ENCODE measurements around the gene CAPNS1. TPM values are rescaled to one million over a fixed set of nuclear protein-coding genes. Genes with fewer than 3 reads are reported as not detected.

The CAPNS1 gene
- 865 and 885 TPM in 2 replicates for polyA plus RNA-seq (2013)

DNA sequence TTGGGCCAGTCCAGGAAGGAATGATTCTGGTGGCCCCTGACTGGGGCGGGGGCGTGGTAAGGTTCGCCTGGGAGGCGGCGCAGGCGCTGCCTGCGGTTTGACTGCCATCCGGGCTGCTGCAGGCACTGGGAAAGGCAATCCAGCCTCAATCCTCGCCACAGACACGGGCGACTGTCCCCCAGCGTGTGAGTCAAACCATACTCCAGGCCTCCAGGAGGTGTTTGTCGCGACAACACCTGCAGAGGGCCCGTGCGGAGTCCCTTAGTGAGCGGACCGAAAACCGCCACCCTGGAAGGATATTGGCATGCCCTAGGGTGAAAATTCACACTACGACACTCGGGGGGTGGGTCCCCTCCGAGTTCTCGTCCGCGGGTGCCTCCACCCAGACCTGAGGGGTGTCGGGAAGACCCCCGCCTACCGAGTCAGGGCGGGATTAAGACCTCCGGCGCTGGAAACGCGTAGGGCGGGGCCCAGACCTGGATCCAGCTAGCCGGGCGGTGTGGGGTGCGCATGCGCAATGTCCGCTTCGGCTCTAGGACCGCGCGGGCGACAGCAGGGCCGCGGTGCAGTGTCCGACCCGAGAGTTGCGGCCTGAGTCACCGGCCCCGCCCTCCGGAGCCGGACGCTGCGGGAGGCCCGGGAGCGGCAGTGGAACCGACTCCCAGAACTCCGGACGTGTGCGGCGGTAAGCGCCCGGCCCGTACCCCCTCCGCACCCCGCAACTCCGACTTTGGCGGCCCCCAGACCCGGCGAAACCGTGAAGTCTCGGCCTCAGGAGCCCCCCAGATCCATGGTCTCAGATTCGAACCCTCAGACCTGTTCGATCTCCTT, at the start of gene CAPNS1:
Gene CAPNS1 (plus strand): TSS at position 594 of the 831 bp plus-strand sequence. CDS start 946 bp downstream, outside the sequence.
- peaks cover 2% of the 10 kb centered on the region for H3K9me3 ChIP-seq (ENCODE audit: insufficient read depth, low read depth, low read length)
- H2BK5ac ChIP-seq (ENCODE audit: low read depth, low read length, poor library complexity) = peak within 1 kb of the TSS; percentile 84
- H3K27me3 ChIP-seq (ENCODE audit: insufficient read depth, low read length) = no peaks in the 10 kb centered on the region
- H2AFZ ChIP-seq (ENCODE audit: insufficient read depth, low read length, poor library complexity) = peak within 1 kb of the TSS; percentile 91
- H3K4me3 ChIP-seq (ENCODE audit: low read depth, low read length) = peak within 1 kb of the TSS; percentile 95
- H3K79me2 ChIP-seq (ENCODE audit: control insufficient read depth, insufficient read depth, low read length, poor library complexity) = peaks cover 15% of the 10 kb centered on the region
- peak within 1 kb of the TSS; percentile 99 for H3K14ac ChIP-seq (ENCODE audit: low read length)
- H2BK12ac ChIP-seq (ENCODE audit: low read length) = peak within 1 kb of the TSS; percentile 47
- no CpG with 5 or more reads among the region's 75 CpGs for WGBS (ENCODE audit: extremely low coverage, insufficient coverage, insufficient read length)
- peaks cover 20 to 23% of the 10 kb centered on the region in 2 experiments for H3K36me3 ChIP-seq (ENCODE audit: control insufficient read depth in 1 of 2, insufficient read depth in 2 of 2, low read length in 2 of 2)
- peak within 1 kb of the TSS; percentile 98 for H3K9ac ChIP-seq (ENCODE audit: low read length)
- H3K4me2 ChIP-seq (ENCODE audit: low read length) = peak within 1 kb of the TSS; percentile 90
- H3K4ac ChIP-seq (ENCODE audit: low read depth, low read length) = peak within 1 kb of the TSS; percentile 87
- peak within 1 kb of the TSS; percentile 81 for H2BK120ac ChIP-seq (ENCODE audit: insufficient read depth, low read length, poor library complexity)
- H3K18ac ChIP-seq (ENCODE audit: low read length) = peak within 1 kb of the TSS; percentile 99
- peaks cover 16% of the 10 kb centered on the region for H3K79me1 ChIP-seq (ENCODE audit: low read length)
- peak within 1 kb of the TSS; percentile 89 for H4K91ac ChIP-seq (ENCODE audit: low read depth, low read length)
- peaks cover 6% of the 10 kb centered on the region in 2 experiments for H3K4me1 ChIP-seq (ENCODE audit: control insufficient read depth in 1 of 2, insufficient read depth in 2 of 2, low read length in 2 of 2)
- H3K27ac ChIP-seq (ENCODE audit: low read depth, low read length) = peak within 1 kb of the TSS; percentile 95
- H4K12ac ChIP-seq (ENCODE audit: low read depth, low read length) = peak within 1 kb of the TSS; percentile 73
- H4K8ac ChIP-seq (ENCODE audit: low read depth, low read length) = peak within 1 kb of the TSS; percentile 88
- DNase-seq = peak; percentile 99
- H3K23ac ChIP-seq (ENCODE audit: low read length) = peak within 1 kb of the TSS; percentile 83
- H2AK5ac ChIP-seq (ENCODE audit: low read length) = peak within 1 kb of the TSS; percentile 91

DNA sequence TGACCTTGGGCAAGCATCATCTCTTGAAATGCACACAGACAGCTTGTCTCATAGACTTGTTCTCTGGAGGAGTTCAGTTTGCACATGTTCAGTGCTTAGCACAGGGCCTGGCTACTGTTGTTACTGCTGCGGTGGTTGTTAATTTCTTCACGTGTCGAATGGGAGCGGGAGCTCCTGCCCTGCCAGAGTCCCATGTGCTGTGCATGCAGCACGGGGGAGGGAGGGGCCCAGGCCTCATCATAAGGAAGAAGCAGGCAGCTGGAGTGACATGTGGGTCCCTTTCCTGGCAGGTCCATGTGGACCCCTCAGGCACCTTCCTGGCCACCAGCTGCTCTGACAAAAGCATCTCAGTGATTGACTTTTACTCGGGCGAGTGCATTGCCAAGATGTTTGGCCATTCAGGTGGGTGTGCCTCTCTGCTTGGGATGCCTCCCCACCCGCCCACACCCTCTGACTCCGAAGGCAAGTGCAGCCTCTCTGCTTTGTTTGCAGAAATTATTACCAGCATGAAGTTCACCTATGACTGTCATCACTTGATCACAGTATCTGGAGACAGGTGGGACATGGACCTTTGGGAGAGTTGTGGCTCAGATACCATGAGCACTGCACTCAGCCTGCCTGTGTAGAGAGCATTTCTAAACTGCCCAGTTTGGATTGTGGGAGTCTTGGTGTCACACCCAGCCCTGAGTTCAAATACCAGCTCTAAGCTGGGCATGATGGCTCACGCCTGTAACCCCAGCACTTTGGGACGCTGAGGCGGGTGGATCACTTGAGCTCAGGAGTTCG, 48.8 kb upstream of the CAPNS1 start:
- Histone ChIP-seq H2BK120ac (ENCODE audit: insufficient read depth, low read length, poor library complexity) (no peak overlapping the region), H4K12ac (ENCODE audit: low read depth, low read length) (no peak overlapping the region), H3K14ac (ENCODE audit: low read length) (no peak overlapping the region), H4K91ac (ENCODE audit: low read depth, low read length) (no peak overlapping the region), H3K27me3 (ENCODE audit: insufficient read depth, low read length) (no peaks in the 10 kb centered on the region), H2AK5ac (ENCODE audit: low read length) (no peak overlapping the region), H2BK12ac (ENCODE audit: low read length) (no peak overlapping the region), H3K79me2 (ENCODE audit: control insufficient read depth, insufficient read depth, low read length, poor library complexity) (no peaks in the 10 kb centered on the region), H3K4me3 (ENCODE audit: low read depth, low read length) (no peak overlapping the region), H3K4me1 (ENCODE audit: control insufficient read depth in 1 of 2, insufficient read depth in 2 of 2, low read length in 2 of 2) (no peaks in the 10 kb centered on the region), H3K36me3 (ENCODE audit: control insufficient read depth in 1 of 2, insufficient read depth in 2 of 2, low read length in 2 of 2) (peaks cover 60 to 66% of the 10 kb centered on the region in 2 experiments), H3K18ac (ENCODE audit: low read length) (no peak overlapping the region), H3K4ac (ENCODE audit: low read depth, low read length) (no peak overlapping the region), H3K9ac (ENCODE audit: low read length) (no peak overlapping the region), H4K8ac (ENCODE audit: low read depth, low read length) (no peak overlapping the region), H3K27ac (ENCODE audit: low read depth, low read length) (no peak overlapping the region), H3K23ac (ENCODE audit: low read length) (no peak overlapping the region), H2BK5ac (ENCODE audit: low read depth, low read length, poor library complexity) (no peak overlapping the region), H3K79me1 (ENCODE audit: low read length) (no peaks in the 10 kb centered on the region), H3K4me2 (ENCODE audit: low read length) (no peak overlapping the region), H3K9me3 (ENCODE audit: insufficient read depth, low read depth, low read length) (peaks cover 3% of the 10 kb centered on the region), H2AFZ (ENCODE audit: insufficient read depth, low read length, poor library complexity) (no peak overlapping the region)
- WGBS (ENCODE audit: extremely low coverage, insufficient coverage, insufficient read length) = no CpG with 5 or more reads among the region's 13 CpGs
- DNase-seq = peak; percentile 46 to 69

DNA sequence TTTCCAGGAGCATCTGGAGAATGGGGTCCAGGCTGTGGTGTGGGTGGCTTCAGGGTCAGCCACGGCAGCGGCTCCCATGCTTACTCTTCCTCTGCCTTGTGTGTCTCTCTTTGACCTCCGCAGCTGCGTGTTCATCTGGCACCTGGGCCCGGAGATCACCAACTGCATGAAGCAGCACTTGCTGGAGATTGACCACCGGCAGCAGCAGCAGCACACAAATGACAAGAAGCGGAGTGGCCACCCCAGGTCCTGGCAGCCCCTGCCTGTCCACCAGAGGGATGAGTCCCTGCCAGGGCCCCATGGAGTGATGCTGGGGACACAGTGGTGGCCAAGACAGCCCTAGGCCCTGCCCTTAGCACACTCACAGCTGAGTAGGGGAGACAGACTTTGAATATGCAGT, 47.3 kb upstream of the CAPNS1 start:
- no peak overlapping the region for H2BK12ac ChIP-seq (ENCODE audit: low read length)
- no peak overlapping the region for H3K14ac ChIP-seq (ENCODE audit: low read length)
- H3K4me1 ChIP-seq (ENCODE audit: control insufficient read depth in 1 of 2, insufficient read depth in 2 of 2, low read length in 2 of 2) = no peaks in the 10 kb centered on the region
- H3K79me1 ChIP-seq (ENCODE audit: low read length) = no peaks in the 10 kb centered on the region
- H3K36me3 ChIP-seq (ENCODE audit: control insufficient read depth in 1 of 2, insufficient read depth in 2 of 2, low read length in 2 of 2) = peaks cover 54 to 65% of the 10 kb centered on the region in 2 experiments
- H2AK5ac ChIP-seq (ENCODE audit: low read length) = no peak overlapping the region
- H3K9me3 ChIP-seq (ENCODE audit: insufficient read depth, low read depth, low read length) = peaks cover 3% of the 10 kb centered on the region
- no peak overlapping the region for H2AFZ ChIP-seq (ENCODE audit: insufficient read depth, low read length, poor library complexity)
- H2BK5ac ChIP-seq (ENCODE audit: low read depth, low read length, poor library complexity) = no peak overlapping the region
- no peak for DNase-seq
- no peak overlapping the region for H4K91ac ChIP-seq (ENCODE audit: low read depth, low read length)
- H3K4me3 ChIP-seq (ENCODE audit: low read depth, low read length) = no peak overlapping the region
- no peak overlapping the region for H4K12ac ChIP-seq (ENCODE audit: low read depth, low read length)
- no peak overlapping the region for H3K23ac ChIP-seq (ENCODE audit: low read length)
- H3K4ac ChIP-seq (ENCODE audit: low read depth, low read length) = no peak overlapping the region
- no peak overlapping the region for H3K9ac ChIP-seq (ENCODE audit: low read length)
- no peak overlapping the region for H3K18ac ChIP-seq (ENCODE audit: low read length)
- H4K8ac ChIP-seq (ENCODE audit: low read depth, low read length) = no peak overlapping the region
- no peak overlapping the region for H2BK120ac ChIP-seq (ENCODE audit: insufficient read depth, low read length, poor library complexity)
- no peak overlapping the region for H3K4me2 ChIP-seq (ENCODE audit: low read length)
- WGBS (ENCODE audit: extremely low coverage, insufficient coverage, insufficient read length) = no CpG with 5 or more reads among the region's 7 CpGs
- H3K27ac ChIP-seq (ENCODE audit: low read depth, low read length) = no peak overlapping the region
- H3K79me2 ChIP-seq (ENCODE audit: control insufficient read depth, insufficient read depth, low read length, poor library complexity) = no peaks in the 10 kb centered on the region
- H3K27me3 ChIP-seq (ENCODE audit: insufficient read depth, low read length) = no peaks in the 10 kb centered on the region

DNA sequence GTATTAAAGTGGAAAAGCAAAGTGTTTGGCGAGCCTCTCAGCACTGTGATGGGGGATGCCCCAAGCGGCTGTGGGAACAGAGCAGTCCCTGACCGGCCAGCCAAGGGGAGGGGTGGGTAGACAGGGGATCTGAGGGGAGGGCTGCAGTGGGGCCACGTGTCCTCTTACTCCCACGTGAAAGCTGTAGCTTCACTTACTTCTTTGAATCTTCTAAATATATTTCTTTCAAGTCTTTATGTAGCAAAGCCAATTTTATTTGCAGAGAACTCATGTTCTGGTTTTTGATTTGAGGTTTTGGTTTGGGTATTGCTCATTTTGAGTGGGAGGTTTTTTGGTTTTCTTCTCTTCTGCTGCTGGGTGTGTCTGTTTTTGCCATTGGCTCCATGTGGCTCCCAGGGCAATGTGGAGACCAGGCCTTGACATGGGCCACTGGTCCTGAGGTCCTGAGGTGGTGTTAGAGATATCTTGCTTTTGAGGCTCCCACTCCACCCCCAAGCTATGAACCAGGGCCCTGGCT, 46.7 kb upstream of the CAPNS1 start:
- no peak for DNase-seq
- no peaks in the 10 kb centered on the region for H3K79me1 ChIP-seq (ENCODE audit: low read length)

More for the DNA sequence above, 46.7 kb upstream of the CAPNS1 start:
- Histone ChIP-seq H4K91ac (ENCODE audit: low read depth, low read length) (no peak overlapping the region), H3K79me2 (ENCODE audit: control insufficient read depth, insufficient read depth, low read length, poor library complexity) (no peaks in the 10 kb centered on the region), H3K23ac (ENCODE audit: low read length) (no peak overlapping the region), H3K4me2 (ENCODE audit: low read length) (no peak overlapping the region), H3K27me3 (ENCODE audit: insufficient read depth, low read length) (no peaks in the 10 kb centered on the region), H2AFZ (ENCODE audit: insufficient read depth, low read length, poor library complexity) (no peak overlapping the region), H2BK120ac (ENCODE audit: insufficient read depth, low read length, poor library complexity) (no peak overlapping the region), H2BK12ac (ENCODE audit: low read length) (no peak overlapping the region), H4K8ac (ENCODE audit: low read depth, low read length) (no peak overlapping the region), H3K4ac (ENCODE audit: low read depth, low read length) (no peak overlapping the region), H3K36me3 (ENCODE audit: control insufficient read depth in 1 of 2, insufficient read depth in 2 of 2, low read length in 2 of 2) (peaks cover 53 to 62% of the 10 kb centered on the region in 2 experiments), H3K9ac (ENCODE audit: low read length) (no peak overlapping the region), H4K12ac (ENCODE audit: low read depth, low read length) (no peak overlapping the region), H2AK5ac (ENCODE audit: low read length) (no peak overlapping the region), H3K27ac (ENCODE audit: low read depth, low read length) (no peak overlapping the region), H3K9me3 (ENCODE audit: insufficient read depth, low read depth, low read length) (peaks cover 3% of the 10 kb centered on the region), H3K4me1 (ENCODE audit: control insufficient read depth in 1 of 2, insufficient read depth in 2 of 2, low read length in 2 of 2) (no peaks in the 10 kb centered on the region), H2BK5ac (ENCODE audit: low read depth, low read length, poor library complexity) (no peak overlapping the region), H3K14ac (ENCODE audit: low read length) (no peak overlapping the region), H3K18ac (ENCODE audit: low read length) (no peak overlapping the region), H3K4me3 (ENCODE audit: low read depth, low read length) (no peak overlapping the region)
- WGBS (ENCODE audit: extremely low coverage, insufficient coverage, insufficient read length) = no CpG with 5 or more reads among the region's 5 CpGs

Data from trophoblast cell (in vitro differentiated cells and primary cell).